BLaER1 (cell line): ENCODE results near the gene GMDS.

Source experiments
- H3K27ac ChIP-seq: shearing (Covaris generic); formaldehyde crosslinking; 2 replicates; pipeline ENCODE4 v1.8.1; 2022
- H3K27me3 ChIP-seq: shearing (Covaris generic); formaldehyde crosslinking; 2 replicates; pipeline ENCODE4 v1.8.1; 2022
- H3K36me3 ChIP-seq: shearing (Covaris generic); formaldehyde crosslinking; 2 replicates; pipeline ENCODE4 v1.8.1; 2022
- H3K4me1 ChIP-seq: shearing (Covaris generic); formaldehyde crosslinking; 2 replicates; pipeline ENCODE4 v1.8.1; 2022
- H3K4me2 ChIP-seq: shearing (Covaris generic); formaldehyde crosslinking; 2 replicates; pipeline ENCODE4 v1.8.1; 2022
- H3K4me3 ChIP-seq: shearing (Covaris generic); formaldehyde crosslinking; 2 replicates; pipeline ENCODE4 v1.8.1; 2022
- H3K9ac ChIP-seq: shearing (Covaris generic); formaldehyde crosslinking; 2 replicates; pipeline ENCODE4 v1.8.1; 2022
- H3K9me3 ChIP-seq: shearing (Covaris generic); formaldehyde crosslinking; 2 replicates; pipeline ENCODE4 v1.8.1; 2022
- H4K20me1 ChIP-seq: shearing (Covaris generic); formaldehyde crosslinking; 2 replicates; pipeline ENCODE4 v1.8.1; 2022
- Cebpa-rat ChIP-seq: shearing (Covaris generic); IDR thresholded peaks from 2 replicates; pipeline ENCODE4 v1.8.1; 2022

The GMDS gene

GRCh38 chr6:1722801-1723200, 522.6 kb downstream of the GMDS start:
- TF ChIP-seq Cebpa-rat: no peak
- H3K4me1 ChIP-seq: peaks cover 10% of the 10 kb centered on the region

GRCh38 chr6:1720620-1721322, 524.6 kb downstream of the GMDS start:
- Histone ChIP-seq H3K4me2 (no peak overlapping the region), H3K4me1 (peaks cover 10% of the 10 kb centered on the region), H3K4me3 (no peak overlapping the region), H3K27me3 (no peaks in the 10 kb centered on the region), H3K36me3 (peaks cover 5% of the 10 kb centered on the region; the same call in 1 of the 2 replicates), H3K9me3 (no peaks in the 10 kb centered on the region), H3K27ac (no peak overlapping the region), H4K20me1 (no peaks in the 10 kb centered on the region), H3K9ac (no peak overlapping the region)
- TF ChIP-seq Cebpa-rat: no peak

More at GRCh38 chr6:1722801-1723200, 522.6 kb downstream of the GMDS start:
- no peaks in the 10 kb centered on the region for H4K20me1 ChIP-seq
- H3K27me3 ChIP-seq: no peaks in the 10 kb centered on the region
- no peaks in the 10 kb centered on the region for H3K9me3 ChIP-seq
- peaks cover 5% of the 10 kb centered on the region; the same call in 1 of the 2 replicates for H3K36me3 ChIP-seq
- no peak overlapping the region for H3K27ac ChIP-seq
- H3K9ac ChIP-seq: no peak overlapping the region
- H3K4me2 ChIP-seq: no peak overlapping the region
- no peak overlapping the region for H3K4me3 ChIP-seq

- Histone ChIP-seq H3K4me2 (no peak overlapping the region), H3K27ac (no peak overlapping the region), H3K36me3 (peaks cover 5% of the 10 kb centered on the region; the same call in 1 of the 2 replicates), H3K4me1 (peaks cover 6% of the 10 kb centered on the region), H3K4me3 (no peak overlapping the region), H3K9ac (no peak overlapping the region), H3K9me3 (no peaks in the 10 kb centered on the region), H3K27me3 (no peaks in the 10 kb centered on the region), H4K20me1 (no peaks in the 10 kb centered on the region)
- no peak for TF ChIP-seq Cebpa-rat
Observed at GRCh38 chr6:1719922-1720321, 525.5 kb downstream of the GMDS start.

GRCh38 chr6:1716868-1717267, 528.5 kb downstream of the GMDS start:
- Histone ChIP-seq H3K27ac (no peak overlapping the region), H3K4me3 (no peak overlapping the region), H3K4me2 (no peak overlapping the region), H3K27me3 (no peaks in the 10 kb centered on the region), H3K36me3 (0 out of 2 replicates have a peak, but pooled peaks cover 4% of the 10 kb centered on the region), H3K4me1 (no peaks in the 10 kb centered on the region), H3K9me3 (no peaks in the 10 kb centered on the region), H3K9ac (no peak overlapping the region), H4K20me1 (no peaks in the 10 kb centered on the region)
- TF ChIP-seq Cebpa-rat: no peak

GRCh38 chr6:1716396-1716795, 529.0 kb downstream of the GMDS start:
- Histone ChIP-seq H3K27ac (no peak overlapping the region), H3K4me1 (no peaks in the 10 kb centered on the region)

GRCh38 chr6:1715336-1715735, 530.1 kb downstream of the GMDS start:
- 0 out of 2 replicates have a peak, but pooled peaks cover 4% of the 10 kb centered on the region for H3K36me3 ChIP-seq
- no peak overlapping the region for H3K4me2 ChIP-seq
- no peaks in the 10 kb centered on the region for H3K4me1 ChIP-seq
- no peaks in the 10 kb centered on the region for H4K20me1 ChIP-seq
- no peak overlapping the region for H3K4me3 ChIP-seq
- H3K9me3 ChIP-seq: no peaks in the 10 kb centered on the region
- H3K9ac ChIP-seq: no peak overlapping the region
- H3K27ac ChIP-seq: no peak overlapping the region
- no peaks in the 10 kb centered on the region for H3K27me3 ChIP-seq
- no peak for TF ChIP-seq Cebpa-rat

More at GRCh38 chr6:1716396-1716795, 529.0 kb downstream of the GMDS start:
- 0 out of 2 replicates have a peak, but pooled peaks cover 4% of the 10 kb centered on the region for H3K36me3 ChIP-seq
- H3K4me2 ChIP-seq: no peak overlapping the region
- H4K20me1 ChIP-seq: no peaks in the 10 kb centered on the region
- no peaks in the 10 kb centered on the region for H3K27me3 ChIP-seq
- H3K9ac ChIP-seq: no peak overlapping the region
- H3K4me3 ChIP-seq: no peak overlapping the region
- H3K9me3 ChIP-seq: no peaks in the 10 kb centered on the region
- TF ChIP-seq Cebpa-rat: no peak

GRCh38 chr6:1714654-1715053, 530.8 kb downstream of the GMDS start:
- Histone ChIP-seq H3K27ac (no peak overlapping the region), H4K20me1 (no peaks in the 10 kb centered on the region), H3K4me1 (no peaks in the 10 kb centered on the region), H3K36me3 (0 out of 2 replicates have a peak, but pooled peaks cover 4% of the 10 kb centered on the region), H3K9me3 (no peaks in the 10 kb centered on the region), H3K4me2 (no peak overlapping the region), H3K9ac (no peak overlapping the region), H3K27me3 (no peaks in the 10 kb centered on the region), H3K4me3 (no peak overlapping the region)
- no peak for TF ChIP-seq Cebpa-rat

GRCh38 chr6:1713016-1713600, 532.3 kb downstream of the GMDS start:
- Histone ChIP-seq H3K9me3 (no peaks in the 10 kb centered on the region), H3K4me2 (no peak overlapping the region), H3K36me3 (0 out of 2 replicates have a peak, but pooled peaks cover 4% of the 10 kb centered on the region), H3K4me1 (no peaks in the 10 kb centered on the region), H3K4me3 (no peak overlapping the region), H3K27ac (no peak overlapping the region), H4K20me1 (no peaks in the 10 kb centered on the region), H3K27me3 (no peaks in the 10 kb centered on the region), H3K9ac (no peak overlapping the region)
- TF ChIP-seq Cebpa-rat: no peak

- Histone ChIP-seq H3K4me3 (no peak overlapping the region), H3K9ac (no peak overlapping the region), H3K27ac (no peak overlapping the region), H3K4me1 (no peaks in the 10 kb centered on the region), H3K27me3 (no peaks in the 10 kb centered on the region), H4K20me1 (no peaks in the 10 kb centered on the region), H3K9me3 (no peaks in the 10 kb centered on the region), H3K36me3 (0 out of 2 replicates have a peak, but pooled peaks cover 4% of the 10 kb centered on the region), H3K4me2 (no peak overlapping the region)
- no peak for TF ChIP-seq Cebpa-rat
Observed at GRCh38 chr6:1712451-1712850, 533.0 kb downstream of the GMDS start.

- Histone ChIP-seq H4K20me1 (no peaks in the 10 kb centered on the region), H3K4me2 (no peak overlapping the region), H3K27ac (no peak overlapping the region), H3K27me3 (no peaks in the 10 kb centered on the region), H3K4me3 (no peak overlapping the region), H3K9me3 (no peaks in the 10 kb centered on the region), H3K9ac (no peak overlapping the region), H3K4me1 (no peaks in the 10 kb centered on the region), H3K36me3 (0 out of 2 replicates have a peak, but pooled peaks cover 4% of the 10 kb centered on the region)
- no peak for TF ChIP-seq Cebpa-rat
Observed at GRCh38 chr6:1711136-1711535, 534.3 kb downstream of the GMDS start.
